ENCODE measurements around the gene CIAPIN1.
"Not testable (repeated sequence)": the region's sequence is repeated elsewhere in the genome, so short reads cannot be mapped to it uniquely, and the experiment has no call there.

The CIAPIN1 gene

DNA sequence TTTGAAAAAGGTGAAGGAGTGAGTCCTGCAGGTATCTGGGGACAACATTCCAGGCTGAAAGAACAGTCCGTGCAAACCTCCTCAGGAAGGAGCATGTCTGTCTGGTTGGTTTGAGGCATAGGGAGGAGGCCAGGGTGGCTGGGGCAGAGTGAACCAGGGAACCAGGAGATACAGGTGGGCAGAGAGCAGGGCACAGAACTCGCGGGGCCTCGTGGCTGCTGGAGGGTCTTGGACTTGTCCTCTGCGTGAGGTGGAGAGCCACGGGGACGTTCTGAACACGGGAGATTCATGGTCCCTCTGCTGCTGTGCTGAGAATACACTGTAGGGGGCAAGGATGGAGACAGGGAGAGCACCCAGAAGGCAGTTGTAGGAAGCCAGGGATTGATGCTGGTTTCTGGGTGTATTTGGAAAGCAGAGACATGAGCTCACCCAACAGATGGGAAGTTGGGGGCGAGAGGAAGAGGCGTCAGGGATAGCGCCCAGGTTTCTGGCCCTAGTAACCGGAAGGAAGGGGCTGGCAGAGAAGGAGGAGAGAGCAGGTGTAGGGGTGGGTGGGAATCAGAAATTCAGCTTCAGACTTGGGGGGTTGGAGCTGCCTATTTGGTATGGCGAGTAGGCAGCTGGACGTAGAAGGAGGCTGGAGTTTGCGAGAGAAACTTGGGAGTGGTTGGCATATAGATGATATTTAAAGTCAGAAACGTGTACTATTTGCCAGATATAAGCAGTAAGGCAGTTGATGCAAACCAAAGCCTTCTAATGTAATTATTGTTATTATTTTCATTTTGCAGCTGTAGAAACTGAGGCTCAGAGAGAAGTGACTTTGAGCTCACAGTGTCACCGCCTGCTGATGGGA is 43.0 kb downstream of the CIAPIN1 start, which contains the start of gene CCL17:
TSS of gene CCL17 (plus strand) at position 803 of the 853 bp plus-strand sequence. CDS start 9,166 bp downstream, outside the sequence.
- DNase-seq: no peak

DNA sequence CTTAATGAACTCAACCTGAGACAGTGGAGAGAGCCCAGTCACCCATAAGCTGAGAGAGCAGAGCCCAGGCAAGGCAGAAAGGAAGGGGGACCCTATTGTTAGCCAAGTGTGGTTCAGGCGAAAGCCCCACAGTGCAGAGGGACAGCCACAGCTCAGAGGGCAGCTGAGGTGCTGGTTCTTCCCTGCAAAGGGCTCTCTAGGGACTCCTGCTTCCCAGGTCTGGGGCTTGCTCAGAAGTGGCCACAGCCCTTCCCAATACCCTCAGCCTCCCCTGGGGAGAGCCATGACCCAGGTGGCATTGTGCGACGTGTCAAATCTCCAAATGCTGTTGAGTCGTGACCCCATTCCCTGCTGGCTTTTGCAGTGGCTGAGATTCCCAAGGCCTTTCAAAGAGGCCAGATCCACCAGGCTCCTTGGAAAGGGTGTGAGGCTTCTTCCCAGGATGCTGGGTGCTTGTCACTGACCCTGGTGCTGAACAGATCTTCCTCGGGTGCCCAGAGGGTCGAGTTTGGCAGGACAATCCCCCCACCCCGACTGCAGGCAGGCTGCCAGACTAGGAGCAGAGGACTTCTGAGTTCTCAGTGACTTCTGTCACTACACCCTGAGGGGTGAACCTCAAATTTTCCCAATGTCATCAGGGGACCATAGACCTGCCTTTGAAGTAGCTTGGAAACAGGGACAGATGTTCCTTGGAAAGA is 45.1 kb downstream of the CIAPIN1 start:
- no peak for DNase-seq

DNA sequence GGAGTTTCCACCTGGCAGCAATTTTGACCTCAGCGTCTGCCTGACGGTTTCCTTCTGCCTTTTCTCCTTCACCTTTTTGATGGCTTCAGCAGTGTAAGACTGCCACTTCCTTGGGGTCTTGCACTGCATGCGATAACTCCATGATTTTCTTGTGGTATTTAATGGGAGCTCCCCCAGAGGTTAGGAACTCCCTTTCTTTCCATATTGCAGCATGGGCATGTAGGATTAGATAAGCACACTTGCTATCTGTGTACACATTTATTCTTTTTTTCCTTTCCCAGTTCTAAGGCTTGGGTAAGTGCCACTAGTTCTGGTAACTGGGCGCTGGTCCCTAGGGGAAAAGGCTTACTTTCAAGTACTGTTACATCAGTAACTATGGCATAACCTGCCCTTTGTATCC is 49.7 kb downstream of the CIAPIN1 start:
- not testable (repeated sequence) for DNase-seq

DNA sequence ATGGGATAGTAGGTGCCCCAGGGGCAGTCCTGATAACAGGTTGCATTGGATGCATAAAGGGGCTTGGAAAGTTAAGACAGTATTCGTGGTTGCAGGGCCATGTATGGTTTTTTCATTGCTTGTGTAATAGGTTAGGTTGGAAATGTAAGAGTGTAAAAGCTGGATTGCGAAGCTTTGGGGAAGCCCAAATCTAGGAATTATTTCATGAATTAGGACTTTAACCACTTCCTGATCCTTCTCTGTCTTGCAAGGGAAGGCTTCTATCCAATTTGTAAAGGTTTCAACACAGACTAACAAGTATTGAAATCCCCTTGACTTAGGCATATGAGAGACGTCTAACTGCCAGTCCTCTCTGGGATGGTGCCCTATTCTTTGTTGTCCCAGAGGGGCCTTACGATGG is 50.4 kb downstream of the CIAPIN1 start:
- DNase-seq: no peak

DNA sequence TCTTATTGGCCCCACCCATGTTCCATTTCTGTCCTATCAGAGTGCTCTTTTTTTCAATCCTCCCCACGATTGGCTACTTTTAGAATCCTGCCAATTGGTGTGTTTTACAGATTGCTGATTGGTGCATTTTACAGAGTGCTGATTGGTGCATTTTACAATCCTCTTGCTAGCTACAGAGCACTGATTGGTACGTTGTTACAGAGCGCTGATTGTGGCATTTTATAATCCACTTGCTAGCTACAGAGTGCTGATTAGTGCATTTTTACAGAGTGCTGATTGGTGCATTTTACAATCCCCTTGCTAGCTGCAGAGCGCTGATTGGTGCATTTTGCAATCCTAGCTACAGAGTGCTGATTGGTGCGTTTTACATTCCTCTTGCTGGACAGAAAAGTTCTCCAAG is 52.2 kb downstream of the CIAPIN1 start:
- no peak for DNase-seq

DNA sequence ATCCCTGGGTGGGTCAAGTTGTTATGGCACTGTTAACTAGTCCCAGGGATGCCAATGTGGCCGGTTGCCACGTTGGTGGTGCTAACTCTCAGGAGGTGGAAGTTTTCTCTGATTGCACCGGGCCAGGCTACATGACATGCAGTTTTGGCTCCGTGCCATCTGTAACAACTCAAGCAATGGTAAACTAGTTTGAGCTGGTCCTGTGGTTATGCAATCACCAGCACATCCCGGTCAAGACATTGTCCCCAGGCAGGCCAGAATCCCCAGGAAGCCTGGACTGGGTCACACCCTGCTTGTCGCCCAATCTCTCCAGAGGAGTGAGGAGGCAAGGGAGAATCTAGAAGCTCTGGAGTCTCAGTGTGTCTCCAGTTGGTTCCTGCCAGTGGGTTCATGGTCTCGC is 52.7 kb downstream of the CIAPIN1 start:
- DNase-seq: no peak

DNA sequence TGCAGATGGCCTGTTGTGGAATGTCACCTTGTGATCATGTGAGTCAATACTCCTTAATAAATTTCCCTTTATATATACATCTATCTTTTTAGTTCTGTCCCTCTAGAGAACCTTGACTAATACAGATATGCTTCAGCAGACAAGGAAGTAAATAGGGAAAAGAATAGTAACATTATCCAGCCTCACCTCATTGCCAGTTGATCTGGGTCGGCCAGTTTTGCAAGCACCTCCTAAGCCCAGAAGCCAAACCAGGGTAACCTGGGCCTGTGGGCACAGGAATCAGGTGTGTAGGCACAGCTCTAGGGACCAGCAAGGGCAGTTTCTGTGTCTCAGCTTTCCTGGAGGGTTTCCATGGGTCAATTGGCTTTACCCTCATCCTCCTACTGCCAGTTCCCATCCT is 54.5 kb downstream of the CIAPIN1 start:
- no peak for DNase-seq

DNA sequence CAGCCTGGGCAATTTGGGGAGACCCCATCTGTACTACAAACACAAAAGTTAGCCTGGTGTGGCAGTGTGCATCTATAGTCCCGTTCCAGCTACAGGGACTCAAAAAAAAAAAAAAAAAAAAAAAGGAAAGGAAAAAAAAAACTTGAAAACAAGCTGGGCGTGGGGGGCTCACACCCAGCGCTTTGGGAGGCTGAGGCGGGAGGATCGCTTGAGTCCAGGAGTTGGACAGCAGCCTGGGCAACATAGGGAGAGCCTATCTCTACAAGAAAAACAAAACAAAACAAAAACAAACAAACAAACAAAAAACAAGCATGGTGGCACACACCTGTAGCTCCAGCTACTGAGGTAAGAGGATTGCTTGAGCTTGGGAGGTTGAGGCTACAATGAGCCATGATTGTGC is 55.5 kb downstream of the CIAPIN1 start:
- no peak for DNase-seq

DNA sequence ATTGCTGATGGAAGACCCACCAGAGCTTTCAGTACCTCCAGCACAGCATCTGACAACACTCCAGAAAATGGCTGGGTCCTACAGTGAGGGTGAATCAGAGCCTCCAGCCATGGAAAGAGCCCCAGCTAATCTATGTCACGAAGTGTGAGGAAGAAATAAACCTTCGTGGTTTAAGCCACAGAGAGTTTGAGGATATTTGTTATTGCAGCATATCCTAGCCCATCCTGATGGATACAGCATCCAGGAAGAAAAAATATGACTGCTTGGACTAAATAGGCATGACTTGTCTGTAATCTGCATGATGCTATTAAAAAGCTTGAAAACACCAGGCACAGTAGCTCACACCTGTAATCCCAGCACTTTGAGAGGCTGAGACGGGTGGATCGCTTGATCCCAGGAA is 55.9 kb downstream of the CIAPIN1 start:
- no peak for DNase-seq

DNA sequence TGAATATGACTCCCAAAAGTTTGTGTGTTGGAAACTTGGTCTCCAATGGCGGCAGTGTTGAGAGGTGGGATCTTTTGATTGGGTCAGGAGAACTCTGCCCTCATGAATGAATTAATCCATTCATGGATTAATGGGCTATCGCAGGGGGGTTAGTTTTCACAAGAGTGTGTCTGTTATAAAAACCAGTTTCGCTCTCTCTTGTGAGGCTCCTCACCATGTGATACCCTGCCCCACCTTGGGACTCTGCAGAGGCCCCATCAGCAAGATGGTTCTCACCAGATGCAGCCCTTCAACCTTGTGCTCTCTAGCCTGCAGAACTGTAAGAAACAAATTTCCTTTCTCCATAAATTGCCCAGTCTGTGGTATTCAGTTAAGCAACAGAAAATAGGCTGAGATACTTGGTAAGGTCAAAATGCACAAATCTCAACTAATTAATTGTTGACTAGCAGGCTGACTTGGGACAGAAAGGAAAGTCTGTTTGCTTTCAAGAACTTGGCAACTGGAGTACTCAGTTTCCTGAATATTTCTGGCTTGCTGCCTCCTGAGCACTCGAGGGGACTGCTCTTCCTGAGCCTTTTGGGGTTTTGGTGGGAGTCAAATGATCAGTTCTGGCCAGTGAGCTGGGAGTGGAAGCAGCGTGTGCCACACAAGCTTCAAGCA is 56.4 kb downstream of the CIAPIN1 start:
- no peak for DNase-seq

DNA sequence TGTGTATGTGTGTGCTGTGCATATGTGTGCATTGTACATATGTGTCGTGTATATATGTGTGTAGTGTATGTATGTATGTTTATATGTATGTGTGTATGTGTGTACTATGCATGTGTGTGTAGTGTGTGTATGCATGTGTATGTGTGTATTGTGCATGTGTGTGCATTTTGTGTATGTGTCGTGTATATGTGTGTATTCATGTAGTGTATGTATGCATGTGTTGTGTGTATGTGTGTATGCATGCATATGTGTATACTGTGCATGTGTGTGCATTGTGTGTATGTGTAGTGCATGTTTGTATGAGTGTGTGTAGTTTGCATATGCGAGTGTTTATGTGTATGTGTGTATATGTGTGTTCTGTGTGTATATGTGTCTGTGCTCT is 58.1 kb downstream of the CIAPIN1 start:
- DNase-seq: no peak

DNA sequence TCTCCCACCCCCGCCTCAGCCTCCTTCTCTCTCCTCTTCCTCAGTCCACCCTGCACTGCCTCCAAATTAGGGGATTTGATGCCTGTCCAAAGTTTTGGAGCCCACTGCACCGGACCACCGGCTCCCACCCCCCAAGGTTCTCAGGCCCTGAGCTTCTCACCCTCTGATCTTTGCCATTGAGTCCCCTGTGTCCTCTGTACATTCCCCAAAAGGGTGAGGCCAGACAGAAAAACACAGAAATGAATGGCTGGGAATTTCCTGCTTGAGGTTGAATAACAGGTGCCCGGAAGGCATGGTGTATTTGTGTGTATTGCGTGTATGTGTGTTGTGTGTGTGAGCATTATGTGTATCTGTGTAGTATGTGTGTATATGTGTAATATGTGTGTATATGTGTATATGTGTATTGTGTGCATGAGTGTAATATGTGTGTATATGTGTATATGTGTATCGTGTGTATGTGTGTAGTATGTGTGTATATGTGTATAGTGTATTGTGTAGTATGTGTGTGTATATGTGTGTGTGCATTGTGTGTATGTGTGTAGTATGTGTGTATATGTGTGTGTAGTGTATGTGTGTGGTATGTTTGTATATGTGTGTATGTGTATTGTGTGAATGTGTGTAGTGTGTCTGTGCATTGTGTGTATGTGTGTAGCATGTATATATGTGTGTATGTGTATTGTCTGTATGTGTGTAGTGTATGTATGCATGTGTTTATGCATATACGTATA is 58.7 kb downstream of the CIAPIN1 start:
- DNase-seq: no peak

DNA sequence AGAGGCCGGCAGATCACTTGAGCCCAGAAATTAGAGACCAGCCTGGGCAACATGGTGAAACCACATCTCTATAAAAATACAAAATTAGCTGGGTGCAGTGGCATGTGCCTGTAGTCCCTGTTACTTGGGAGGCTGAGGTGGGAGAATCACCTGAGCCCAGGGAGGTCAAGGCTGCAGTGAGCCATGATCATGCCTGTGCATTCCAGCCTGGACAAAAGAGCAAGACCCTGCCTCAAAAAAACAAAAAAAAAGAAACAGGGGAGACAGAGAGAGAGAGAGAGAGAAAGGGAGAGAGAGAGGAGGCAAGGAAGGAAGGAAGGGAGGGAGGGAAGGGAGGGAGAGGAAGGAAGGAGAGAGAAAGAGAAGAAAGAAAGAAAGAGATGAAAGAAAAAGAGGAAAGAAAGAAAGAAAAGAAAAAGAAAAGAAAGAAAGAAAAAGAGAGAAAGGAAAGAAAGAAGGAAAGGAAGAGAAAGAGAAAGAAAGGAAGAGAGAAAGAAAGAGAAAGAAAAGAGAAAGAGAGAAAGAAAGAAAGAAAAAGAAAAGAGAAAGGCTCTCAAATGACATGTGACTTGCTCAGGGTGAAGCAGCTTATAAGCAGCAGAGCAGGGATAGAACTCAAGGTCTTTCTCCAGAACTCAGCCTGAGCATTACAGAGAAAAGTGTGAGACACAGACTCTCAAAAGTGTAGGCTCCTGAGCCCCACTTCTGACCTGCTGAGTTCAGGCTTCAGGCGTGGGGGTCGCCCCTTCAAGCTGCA is 59.4 kb downstream of the CIAPIN1 start:
- DNase-seq: no peak

DNA sequence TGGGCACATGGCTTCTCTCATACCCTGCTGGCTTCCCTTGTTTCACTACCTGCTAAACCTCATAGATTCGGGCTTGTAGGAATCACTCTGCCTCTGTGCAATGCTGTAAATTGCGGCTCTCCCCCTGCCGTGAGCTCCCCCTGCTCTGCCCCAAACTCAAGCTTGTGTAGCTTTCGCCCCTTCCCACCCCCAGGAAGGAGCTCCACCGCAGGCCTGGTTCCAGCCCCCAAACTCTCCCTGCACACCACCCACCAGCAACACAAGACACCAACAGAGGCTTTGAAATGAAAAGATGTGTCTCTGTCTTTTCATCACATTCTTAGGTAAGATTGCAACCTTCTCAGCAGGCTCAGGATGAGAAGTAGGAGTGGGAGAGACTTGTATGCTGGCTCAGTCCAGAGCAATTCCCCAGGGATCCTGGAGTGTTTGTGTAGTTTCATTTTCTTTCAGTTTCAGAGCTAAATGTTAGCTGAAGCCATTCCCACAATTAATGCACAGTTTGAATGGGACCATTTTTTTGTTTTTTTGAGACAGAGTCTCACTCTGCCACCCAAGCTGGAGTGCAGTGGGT is 60.7 kb downstream of the CIAPIN1 start:
- DNase-seq: no peak

DNA sequence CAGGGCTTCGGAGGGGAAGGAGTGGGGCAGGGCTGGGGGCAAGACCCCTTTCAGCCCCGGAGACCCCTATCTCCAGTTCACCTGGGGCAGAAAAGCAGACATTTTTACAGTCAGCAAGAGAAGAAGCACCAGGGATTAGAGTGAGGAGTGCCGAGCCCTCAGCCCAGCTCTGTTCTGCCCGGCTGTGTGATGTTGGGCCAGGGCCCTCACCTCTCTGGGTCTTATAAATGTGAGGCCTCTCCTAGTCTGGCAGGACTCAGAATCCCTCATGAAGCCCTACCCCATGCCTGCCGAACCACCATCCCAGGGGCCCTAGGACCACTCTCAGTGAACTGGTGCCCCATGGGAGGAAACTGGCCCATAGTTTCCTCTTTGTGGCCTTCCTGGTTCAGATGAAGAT is 62.1 kb downstream of the CIAPIN1 start:
- DNase-seq: no peak

DNA sequence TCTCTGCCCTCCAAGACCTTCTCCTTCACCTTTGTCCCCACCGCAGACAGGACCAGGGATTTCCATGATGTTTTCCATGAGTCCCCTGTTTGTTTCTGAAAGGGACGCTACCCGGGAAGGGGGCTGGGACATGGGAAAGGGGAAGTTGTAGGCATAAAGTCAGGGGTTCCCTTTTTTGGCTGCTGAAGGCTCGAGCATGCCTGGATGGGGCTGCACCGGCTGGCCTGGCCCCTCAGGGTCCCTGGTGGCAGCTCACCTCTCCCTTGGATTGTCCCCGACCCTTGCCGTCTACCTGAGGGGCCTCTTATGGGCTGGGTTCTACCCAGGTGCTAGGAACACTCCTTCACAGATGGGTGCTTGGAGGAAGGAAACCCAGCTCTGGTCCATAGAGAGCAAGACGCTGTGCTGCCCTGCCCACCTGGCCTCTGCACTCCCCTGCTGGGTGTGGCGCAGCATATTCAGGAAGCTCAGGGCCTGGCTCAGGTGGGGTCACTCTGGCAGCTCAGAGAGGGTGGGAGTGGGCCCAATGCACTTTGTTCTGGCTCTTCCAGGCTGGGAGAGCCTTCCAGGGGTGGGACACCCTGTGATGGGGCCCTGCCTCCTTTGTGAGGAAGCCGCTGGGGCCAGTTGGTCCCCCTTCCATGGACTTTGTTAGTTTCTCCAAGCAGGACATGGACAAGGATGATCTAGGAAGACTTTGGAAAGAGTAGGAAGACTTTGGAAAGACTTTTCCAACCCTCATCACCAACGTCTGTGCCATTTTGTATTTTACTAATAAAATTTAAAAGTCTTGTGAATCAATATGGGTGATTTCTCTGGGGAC is 62.7 kb downstream of the CIAPIN1 start:
- no peak for DNase-seq

DNA sequence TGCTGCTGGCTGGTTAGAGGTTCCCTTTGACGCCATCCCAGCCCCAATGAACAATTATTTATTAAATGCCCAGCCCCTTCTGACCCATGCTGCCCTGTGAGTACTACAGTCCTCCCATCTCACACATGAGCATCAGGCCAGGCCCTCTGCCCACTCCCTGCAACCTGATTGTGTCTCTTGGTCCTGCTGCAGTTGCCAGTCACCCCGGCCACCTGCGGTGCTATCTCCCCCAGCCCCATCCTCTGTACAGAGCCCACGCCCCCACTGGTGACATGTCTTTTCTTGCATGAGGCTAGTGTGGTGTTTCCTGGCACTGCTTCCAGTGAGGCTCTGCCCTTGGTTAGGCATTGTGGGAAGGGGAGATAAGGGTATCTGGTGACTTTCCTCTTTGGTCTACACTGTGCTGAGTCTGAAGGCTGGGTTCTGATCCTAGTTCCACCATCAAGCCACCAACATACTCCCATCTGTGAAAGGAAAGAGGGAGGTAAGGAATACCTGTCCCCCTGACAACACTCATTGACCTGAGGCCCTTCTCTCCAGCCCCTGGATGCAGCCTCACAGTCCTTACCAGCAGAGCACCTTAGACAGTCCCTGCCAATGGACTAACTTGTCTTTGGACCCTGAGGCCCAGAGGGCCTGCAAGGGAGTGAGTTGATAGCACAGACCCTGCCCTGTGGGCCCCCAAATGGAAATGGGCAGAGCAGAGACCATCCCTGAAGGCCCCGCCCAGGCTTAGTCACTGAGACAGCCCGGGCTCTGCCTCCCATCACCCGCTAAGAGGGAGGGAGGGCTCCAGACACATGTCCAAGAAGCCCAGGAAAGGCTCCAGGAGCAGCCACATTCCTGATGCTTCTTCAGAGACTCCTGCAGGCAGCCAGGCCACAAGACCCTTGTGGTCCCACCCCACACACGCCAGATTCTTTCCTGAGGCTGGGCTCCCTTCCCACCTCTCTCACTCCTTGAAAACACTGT is 63.6 kb downstream of the CIAPIN1 start:
- DNase-seq: no peak

DNA sequence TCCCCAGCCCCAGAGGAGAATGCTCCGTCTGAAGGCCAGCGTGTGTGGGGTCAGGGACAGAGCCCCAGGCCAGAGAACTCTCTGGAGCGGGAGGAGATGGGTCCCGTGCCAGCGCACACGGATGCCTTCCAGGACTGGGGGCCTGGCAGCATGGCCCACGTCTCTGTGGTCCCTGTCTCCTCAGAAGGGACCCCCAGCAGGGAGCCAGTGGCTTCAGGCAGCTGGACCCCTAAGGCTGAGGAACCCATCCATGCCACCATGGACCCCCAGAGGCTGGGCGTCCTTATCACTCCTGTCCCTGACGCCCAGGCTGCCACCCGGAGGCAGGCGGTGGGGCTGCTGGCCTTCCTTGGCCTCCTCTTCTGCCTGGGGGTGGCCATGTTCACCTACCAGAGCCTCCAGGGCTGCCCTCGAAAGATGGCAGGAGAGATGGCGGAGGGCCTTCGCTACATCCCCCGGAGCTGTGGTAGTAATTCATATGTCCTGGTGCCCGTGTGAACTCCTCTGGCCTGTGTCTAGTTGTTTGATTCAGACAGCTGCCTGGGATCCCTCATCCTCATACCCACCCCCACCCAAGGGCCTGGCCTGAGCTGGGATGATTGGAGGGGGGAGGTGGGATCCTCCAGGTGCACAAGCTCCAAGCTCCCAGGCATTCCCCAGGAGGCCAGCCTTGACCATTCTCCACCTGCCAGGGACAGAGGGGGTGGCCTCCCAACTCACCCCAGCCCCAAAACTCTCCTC is 64.5 kb downstream of the CIAPIN1 start:
- no peak for DNase-seq

Measured in activated CD4-positive, alpha-beta T cell treated with anti-CD3 and anti-CD28 coated beads, Interleukin-2, Interleukin-6, amounts not matched to agents 100 ng/mL and 50 ng/mL, durations not matched to agents 16 hours and 8 hours (primary cell).